Tibial artery (tissue), 4 donors: Measurements from ENCODE around the gene TNS1.

Experiments used
- DNase-seq, 2 donors: peaks; one replicate each; pipeline ENCODE4 v3.0.0-alpha.2; 2019
- H3K27ac ChIP-seq, 2 donors: fragments of 200-600 bp; sonication (generic) in 1 of 2; 1 replicate in 1 of 2; 2 replicates in 1 of 2; pipeline ENCODE4 v1.5.1; 2018 to 2019; ENCODE audit warnings: mild to moderate bottlenecking in 1 of 2
- H3K27me3 ChIP-seq, 2 donors: fragments of 200-600 bp; sonication (generic) in 1 of 2; one replicate each; pipeline versions ENCODE4 v1.5.1 to v1.6.0; 2016 to 2019
- H3K36me3 ChIP-seq, 3 donors: fragments of 200-600 bp; sonication (generic) in 2 of 3; one replicate each; pipeline ENCODE4 v1.5.1; 2016 to 2019; ENCODE audit warnings: mild to moderate bottlenecking in 2 of 3
- H3K4me1 ChIP-seq, 4 donors: fragments of 200-600 bp; sonication (generic) in 2 of 4; 1 replicate in 3 of 4; 2 replicates in 1 of 4; pipeline ENCODE4 v1.5.1; 2016 to 2019
- H3K4me3 ChIP-seq, 2 donors: fragments of 200-600 bp; sonication (generic) in 1 of 2; 1 replicate in 1 of 2; 2 replicates in 1 of 2; pipeline ENCODE4 v1.5.1; 2018 to 2019; ENCODE audit warnings: mild to moderate bottlenecking in 2 of 2
- H3K9me3 ChIP-seq, 3 donors: fragments of 200-600 bp; sonication (generic) in 1 of 3; one replicate each; pipeline ENCODE4 v1.5.1; 2016 to 2019
- CTCF ChIP-seq, 2 experiments: fragments of 200-600 bp in 1 of 2; fragments of 450-650 bp in 1 of 2; IDR thresholded peaks; one replicate each; pipeline ENCODE4 v1.5.1; 2017 to 2019; ENCODE audit warnings: antibody characterized with exemption in 2 of 2, mild to moderate bottlenecking in 1 of 2, moderate library complexity in 1 of 2
- intact Hi-C: fragments of 100-400 bp; cut with DNase I; formaldehyde crosslinking; loops from one replicate; pipeline ENCODE4 v1.15.0; 2023; ENCODE audit warnings: low total_unique reads

Gene TNS1

GRCh38 chr2:217856159-217856558, 146.6 kb downstream of the TNS1 start:
- DNase-seq = no peak
- intact Hi-C loops = no loop called here
- peaks cover 20 to 100% (median 98%) of the 10 kb centered on the region in 4 donors for H3K4me1 ChIP-seq

DNA sequence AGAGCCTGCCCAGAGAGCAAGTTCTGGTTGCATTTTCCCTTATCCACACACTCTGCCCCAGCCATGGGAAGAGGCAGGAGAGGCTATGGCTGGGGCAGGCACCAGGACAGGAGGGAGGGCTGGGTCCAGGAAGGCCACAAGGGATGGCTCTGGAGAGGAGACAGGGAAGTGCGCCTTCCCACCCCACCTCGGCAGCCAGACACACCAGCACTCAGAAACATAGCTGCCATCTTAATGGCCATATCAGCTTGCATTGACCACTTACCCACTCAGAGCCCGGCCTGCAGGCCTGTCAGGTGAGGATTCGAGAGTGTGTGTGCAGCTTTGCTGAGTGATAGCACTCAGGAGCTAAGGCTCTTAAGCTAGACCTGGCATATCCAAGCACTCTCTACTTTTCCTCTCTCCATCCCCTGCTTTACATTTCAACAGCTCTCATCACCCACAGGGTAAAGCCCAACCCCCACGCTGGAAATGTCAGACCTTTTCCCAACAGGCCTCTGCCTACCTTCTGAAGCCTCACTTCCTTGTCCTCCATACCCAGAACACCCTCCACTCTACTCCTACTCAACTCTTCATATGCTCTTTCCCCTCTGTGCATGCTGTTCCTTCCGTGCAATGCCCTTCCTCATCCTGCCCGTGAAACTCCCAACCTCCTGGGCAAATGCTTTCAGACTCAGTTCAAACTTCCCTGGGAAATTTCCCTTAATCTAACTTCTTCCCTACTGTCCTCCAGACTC, 147.9 kb downstream of the TNS1 start:
- H3K9me3 ChIP-seq = no peaks in the 10 kb centered on the region
- peak overlapping the region; percentile 59 to 78 for H3K27ac ChIP-seq
- H3K36me3 ChIP-seq = peaks cover 68 to 77% (median 75%) of the 10 kb centered on the region in 3 donors
- intact Hi-C loops = no loop called here
- peaks cover 23 to 100% (median 98%) of the 10 kb centered on the region in 4 donors for H3K4me1 ChIP-seq
- H3K4me3 ChIP-seq = no peak overlapping the region
- DNase-seq = no peak
- no peak for TF ChIP-seq CTCF (IDR thresholded peaks at IDR 0.05)
- no peaks in the 10 kb centered on the region for H3K27me3 ChIP-seq

More at GRCh38 chr2:217856159-217856558, 146.6 kb downstream of the TNS1 start:
- Histone ChIP-seq H3K27ac (peak overlapping the region; percentile 59 to 78), H3K9me3 (no peaks in the 10 kb centered on the region), H3K36me3 (peaks cover 77 to 87% (median 83%) of the 10 kb centered on the region in 3 donors), H3K27me3 (no peaks in the 10 kb centered on the region), H3K4me3 (no peak overlapping the region)
- TF ChIP-seq CTCF (IDR thresholded peaks at IDR 0.05) = no peak

DNA sequence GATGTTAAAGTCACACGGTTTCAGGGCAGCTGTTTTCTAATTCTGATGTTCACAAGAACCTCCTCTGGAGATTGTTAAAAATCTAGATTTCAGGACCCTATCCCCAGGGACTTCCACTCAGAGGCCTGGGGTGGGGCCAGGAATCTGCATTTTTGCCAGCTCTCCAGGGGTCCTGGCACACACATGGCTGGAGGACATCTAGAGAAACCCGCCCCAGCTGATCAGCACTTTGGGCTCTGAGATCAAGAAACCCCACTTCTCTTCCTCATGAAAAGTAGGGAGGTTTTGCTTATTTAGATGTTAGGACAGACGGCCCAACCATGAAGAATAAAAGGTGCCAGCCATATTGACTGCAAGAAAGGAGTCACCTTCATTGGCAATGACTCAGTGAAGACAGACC, 148.8 kb downstream of the TNS1 start:
- intact Hi-C loops = no loop called here
- peaks cover 68 to 77% (median 76%) of the 10 kb centered on the region in 3 donors for H3K36me3 ChIP-seq
- no peak for TF ChIP-seq CTCF (IDR thresholded peaks at IDR 0.05)
- H3K4me1 ChIP-seq = peaks cover 22 to 100% (median 98%) of the 10 kb centered on the region in 4 donors
- H3K9me3 ChIP-seq = no peaks in the 10 kb centered on the region
- no peak for DNase-seq
- H3K27ac ChIP-seq = peak overlapping the region; percentile 59 to 78
- H3K27me3 ChIP-seq = no peaks in the 10 kb centered on the region
- no peak overlapping the region for H3K4me3 ChIP-seq

GRCh38 chr2:217853301-217853881, 149.4 kb downstream of the TNS1 start:
- no peak overlapping the region for H3K4me3 ChIP-seq
- no peak for TF ChIP-seq CTCF (IDR thresholded peaks at IDR 0.05)
- no peaks in the 10 kb centered on the region for H3K27me3 ChIP-seq
- peaks cover 22 to 100% (median 98%) of the 10 kb centered on the region in 4 donors for H3K4me1 ChIP-seq
- H3K36me3 ChIP-seq = peaks cover 73 to 82% (median 82%) of the 10 kb centered on the region in 3 donors
- DNase-seq = peak in 1 of 2 donors; percentile 82
- peak overlapping the region; percentile 59 to 78 for H3K27ac ChIP-seq
- intact Hi-C loops = no loop called here
- no peaks in the 10 kb centered on the region for H3K9me3 ChIP-seq

DNA sequence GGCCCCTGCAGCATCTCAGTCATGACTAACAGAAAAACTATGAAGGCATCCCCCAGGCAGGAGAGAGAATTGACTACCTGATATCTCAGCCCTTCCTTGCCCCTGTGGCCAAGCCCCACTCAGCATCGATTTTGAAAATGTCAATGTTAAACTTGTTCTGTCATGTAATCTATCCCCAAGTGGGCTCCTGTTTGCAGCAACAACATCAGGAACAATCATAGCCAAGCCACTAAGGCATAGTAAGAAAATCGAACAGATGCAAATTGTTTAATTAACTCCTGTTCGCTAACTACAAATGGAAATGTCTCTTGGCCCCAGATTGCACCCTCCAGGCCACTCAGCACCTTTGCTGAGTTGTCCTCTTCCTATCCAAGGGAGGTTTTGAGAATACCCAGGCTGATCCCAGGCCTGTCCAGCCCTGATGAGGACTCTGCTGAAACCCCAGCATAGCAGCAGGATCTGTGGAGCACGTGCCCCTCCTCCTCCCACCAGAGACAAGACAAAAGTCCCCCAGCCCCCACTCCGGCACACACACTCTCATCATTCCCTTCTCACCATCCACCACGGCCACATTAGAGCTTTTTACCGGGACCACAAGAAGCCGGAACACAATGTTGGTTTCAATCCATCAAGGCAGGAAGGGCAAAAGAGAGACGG, 150.1 kb downstream of the TNS1 start:
- no peak overlapping the region for H3K4me3 ChIP-seq
- peaks cover 80 to 87% (median 82%) of the 10 kb centered on the region in 3 donors for H3K36me3 ChIP-seq
- no peak for DNase-seq
- H3K27me3 ChIP-seq = no peaks in the 10 kb centered on the region
- intact Hi-C loops = no loop called here
- peaks cover 15 to 100% (median 98%) of the 10 kb centered on the region in 4 donors for H3K4me1 ChIP-seq
- H3K27ac ChIP-seq = peak overlapping the region; percentile 59 to 78
- no peaks in the 10 kb centered on the region for H3K9me3 ChIP-seq
- no peak for TF ChIP-seq CTCF (IDR thresholded peaks at IDR 0.05)
